Keratinocyte (primary cell): Measurements from ENCODE around the gene KLHL6.

Experiments used
- CTCF ChIP-seq, 3 experiments: IDR thresholded peaks in 1 of 3; conservative IDR thresholded peaks in 1 of 3; optimal IDR thresholded peaks in 1 of 3; 2 replicates in 2 of 3; 3 replicates in 1 of 3; pipeline versions ENCODE3 to v1.5.1; 2011; ENCODE audit warnings: low read length in 3 of 3, mild to moderate bottlenecking in 3 of 3, moderate library complexity in 2 of 3, control low read depth in 1 of 3, inconsistent platforms in 1 of 3; ENCODE audit not compliant: insufficient read depth in 2 of 3; ENCODE audit errors: extremely low read depth in 1 of 3
- EZH2 ChIP-seq: IDR thresholded peaks from one replicate; pipeline ENCODE4 v1.6.1; 2012; ENCODE audit warnings: inconsistent platforms, mild to moderate bottlenecking, low read length, moderate library complexity

- TF ChIP-seq CTCF (optimal IDR thresholded peaks at IDR 0.05 in 1 of 3, IDR thresholded peaks at IDR 0.05 in 1 of 3, conservative IDR thresholded peaks at IDR 0.05 in 1 of 3; ENCODE audit: extremely low read depth in 1 of 3, insufficient read depth in 2 of 3, low read length in 3 of 3), result no peak
- TF ChIP-seq EZH2, result no peak
Measured at GRCh38 chr3:183582161-183582560, 26.7 kb upstream of the KLHL6 start.
